T-helper 2 cell (primary cell): ENCODE data around the gene EXO1.

ENCODE experiments used
- DNase-seq, 5 experiments: peaks; one replicate each; pipeline versions ENCODE4 v3.0.0 to v3.0.0-alpha.2; 2012 to 2022

EXO1 gene

DNA sequence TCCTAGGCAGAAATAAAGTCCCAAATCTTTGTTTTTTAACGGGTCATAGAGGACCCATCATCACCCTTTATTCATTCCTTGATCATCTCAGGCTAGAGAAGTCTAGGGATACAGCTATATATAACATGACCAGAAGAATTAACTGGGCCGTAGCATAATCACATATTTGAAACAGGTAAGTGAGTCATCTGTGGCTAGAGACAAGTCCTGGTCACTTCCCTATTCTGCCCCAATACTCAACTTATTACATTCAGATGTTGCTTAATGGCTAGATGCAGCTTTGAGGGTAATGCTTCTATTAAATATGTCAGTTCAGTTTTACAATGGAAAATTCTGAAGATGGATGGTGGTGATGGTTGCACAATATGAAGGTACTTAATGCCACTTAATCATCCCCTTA is 47.0 kb downstream of the EXO1 start:
- DNase-seq = no peak

- DNase-seq = no peak
These were observed 48.6 kb downstream of the EXO1 start for GRCh38 chr1:241896670-241896962.

GRCh38 chr1:241899210-241899609 is 51.2 kb downstream of the EXO1 start:
- DNase-seq = no peak

DNA sequence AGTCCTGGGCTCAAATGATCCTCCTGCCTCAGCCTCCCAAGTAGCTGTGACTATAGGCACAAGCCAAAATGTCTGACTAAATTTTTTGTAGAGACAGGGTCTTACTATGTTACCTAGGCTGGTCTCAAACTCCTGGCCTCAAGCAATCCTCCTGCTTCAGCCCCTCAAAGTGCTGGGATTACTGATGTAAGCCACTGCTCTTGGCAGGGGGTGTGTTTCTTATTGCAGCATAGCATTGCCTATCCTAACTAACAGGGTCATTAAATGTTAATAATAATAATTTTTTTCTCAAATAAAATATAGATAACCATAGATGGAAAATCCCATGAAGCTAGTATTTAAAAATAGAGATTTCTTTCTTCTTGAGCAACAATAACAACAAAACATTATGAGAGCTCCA is 52.4 kb downstream of the EXO1 start:
- no peak for DNase-seq

GRCh38 chr1:241902391-241903065 is 54.5 kb downstream of the EXO1 start:
- DNase-seq = no peak

DNA sequence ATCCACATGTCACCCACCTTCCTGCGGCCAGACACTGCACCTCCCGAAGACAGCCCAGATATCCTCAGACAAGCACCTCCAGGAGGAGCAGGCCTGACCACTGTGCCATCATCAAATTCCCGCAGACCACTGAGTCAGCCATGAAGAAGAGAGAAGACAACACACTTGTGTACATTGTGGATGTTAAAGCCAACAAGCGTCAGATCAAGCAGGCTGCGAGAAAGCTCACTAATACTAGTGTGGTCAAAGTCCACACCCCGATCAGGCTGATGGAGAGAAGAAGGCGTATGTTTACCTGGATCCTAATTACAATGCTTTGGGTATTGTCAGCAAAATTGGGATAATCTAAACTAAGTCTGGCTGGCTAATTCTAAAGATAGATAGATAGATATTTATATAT is 68.2 kb downstream of the EXO1 start:
- DNase-seq = no peak

GRCh38 chr1:241917487-241917886 is 69.5 kb downstream of the EXO1 start:
- DNase-seq = no peak

DNA sequence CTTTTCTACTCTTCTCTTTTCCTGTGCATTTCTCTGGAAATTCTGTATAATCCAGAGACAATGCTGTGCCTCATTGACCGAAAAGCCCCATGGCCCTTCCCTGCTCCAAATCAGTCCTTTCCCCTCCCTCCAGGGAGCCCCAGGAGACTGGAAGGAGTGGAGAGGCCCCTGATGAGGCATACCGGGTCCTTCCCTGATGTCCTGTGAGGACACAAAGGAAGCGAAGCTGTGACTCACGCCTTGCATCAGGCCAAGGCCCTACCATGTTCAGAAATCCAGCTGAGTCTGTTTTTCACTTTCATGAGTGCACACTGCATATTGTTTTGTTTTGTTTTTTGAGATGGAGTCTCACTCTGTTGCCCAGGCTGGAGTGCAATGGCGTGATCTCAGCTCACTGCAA is 70.9 kb downstream of the EXO1 start:
- DNase-seq = no peak

- no peak for DNase-seq
These were observed 76.2 kb downstream of the EXO1 start for GRCh38 chr1:241924080-241924808.

- DNase-seq = no peak
These were observed 78.1 kb downstream of the EXO1 start for GRCh38 chr1:241926141-241926540.

- no peak for DNase-seq
These were observed 79.3 kb downstream of the EXO1 start for GRCh38 chr1:241927321-241927720.

DNA sequence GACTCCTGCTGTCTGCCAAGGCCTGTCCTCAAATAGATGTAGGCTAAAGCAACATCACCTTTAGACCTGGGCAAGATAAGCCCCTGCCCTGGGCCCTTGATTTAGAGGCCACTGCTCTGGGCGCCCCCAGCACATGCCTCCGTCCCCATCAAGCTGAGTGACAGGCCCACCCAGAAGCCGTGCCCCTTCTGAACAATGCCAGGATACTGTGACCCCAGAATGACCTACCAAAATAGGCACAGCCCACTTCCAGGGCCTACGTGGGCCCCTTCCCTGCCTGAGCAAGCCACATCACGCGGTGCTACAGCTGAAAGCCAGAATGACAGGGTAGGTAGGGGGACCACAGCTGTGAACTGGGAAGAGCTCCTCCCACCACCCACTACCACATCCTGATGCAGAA is 84.8 kb downstream of the EXO1 start:
- no peak for DNase-seq

DNA sequence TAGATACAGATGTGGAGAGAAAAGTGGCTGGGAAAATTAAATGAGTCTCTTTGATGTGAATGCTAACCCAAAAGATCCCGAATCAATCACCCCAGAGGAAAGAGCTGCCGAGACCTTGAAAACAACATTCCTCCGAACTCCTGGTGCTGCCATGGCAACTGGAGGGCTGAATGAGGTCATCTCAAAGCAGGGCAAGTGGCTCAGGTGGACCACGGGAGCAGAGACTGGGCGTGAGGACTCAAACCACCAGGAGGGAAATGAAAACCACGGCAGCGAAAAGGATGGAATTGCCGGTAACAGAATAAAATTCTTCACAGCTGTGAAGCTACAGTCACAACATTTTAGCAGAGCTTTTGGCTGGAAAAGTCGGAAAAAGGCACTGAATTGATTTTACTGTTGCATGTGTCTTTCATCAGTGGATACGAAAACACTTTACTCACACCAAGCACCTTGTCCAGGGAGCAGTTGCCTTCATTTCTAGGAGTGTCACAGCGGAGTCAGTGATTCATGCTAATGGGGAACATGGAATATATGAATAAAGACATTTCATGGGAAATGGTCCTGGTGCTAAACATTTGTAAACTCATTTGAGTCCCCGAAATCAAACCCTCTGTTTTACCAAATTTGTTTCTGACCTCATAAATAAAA is 86.3 kb downstream of the EXO1 start:
- no peak for DNase-seq

DNA sequence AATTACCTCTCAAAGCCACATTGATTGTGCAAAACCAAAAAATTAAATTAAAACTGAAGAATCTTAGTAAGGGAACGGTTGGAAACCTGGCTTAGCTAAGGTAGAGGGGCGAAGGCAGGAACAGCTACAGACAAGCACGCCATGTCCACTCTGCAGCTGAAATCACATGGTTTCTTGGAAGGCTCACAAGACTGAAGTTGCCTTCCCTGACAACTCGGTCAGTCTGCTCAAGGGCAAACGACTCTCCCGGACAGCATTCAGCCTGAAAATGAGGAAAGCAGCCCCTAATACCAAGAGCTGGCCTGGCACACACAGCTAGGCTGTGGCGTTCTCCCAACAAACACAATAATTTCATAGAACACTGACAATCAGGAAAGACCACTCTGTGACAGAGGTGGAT is 86.9 kb downstream of the EXO1 start:
- DNase-seq = no peak
